Neural cell (in vitro differentiated cells): ENCODE data around the gene NDFIP1. TPM values are rescaled to one million over a fixed set of nuclear protein-coding genes. Genes with fewer than 3 reads are reported as not detected.

ENCODE experiments used
- H2AFZ ChIP-seq: fragments of 200-600, 300-800 bp; sonication (generic), shearing (Covaris generic); 2 replicates; pipeline ENCODE4 v1.6.0; 2014; ENCODE audit warnings: low read depth, mild to moderate bottlenecking, antibody characterized with exemption, low read length, moderate library complexity
- H3F3A ChIP-seq: fragments of 200-600 bp; shearing (Covaris generic); 2 replicates; pipeline ENCODE4 v1.6.1; 2016; ENCODE audit warnings: mild to moderate bottlenecking, moderate library complexity, mixed read lengths, antibody characterized with exemption, low read length; ENCODE audit not compliant: insufficient read depth, poor library complexity, severe bottlenecking
- H3K27ac ChIP-seq: fragments of 200-600, 300-800 bp; sonication (generic), shearing (Covaris generic); 2 replicates; pipeline ENCODE4 v1.5.1; 2014; ENCODE audit warnings: mild to moderate bottlenecking, low read length, moderate library complexity
- H3K27me3 ChIP-seq: fragments of 300-800, 200-600 bp; sonication (generic), shearing (Covaris generic); 2 replicates; pipeline ENCODE4 v1.6.0; 2014; ENCODE audit warnings: mild to moderate bottlenecking, low read depth, low read length, moderate library complexity; ENCODE audit not compliant: insufficient read depth
- H3K36me3 ChIP-seq: fragments of 300-800, 200-600 bp; sonication (generic), shearing (Covaris generic); 2 replicates; pipeline ENCODE4 v1.5.1; 2014; ENCODE audit warnings: mild to moderate bottlenecking, antibody characterized with exemption, low read length, moderate library complexity; ENCODE audit not compliant: insufficient read depth
- H3K4me2 ChIP-seq: fragments of 300-800, 200-600 bp; sonication (generic), shearing (Covaris generic); 2 replicates; pipeline ENCODE4 v1.6.0; 2014; ENCODE audit warnings: mild to moderate bottlenecking, low read length
- H3K4me3 ChIP-seq: fragments of 300-800, 200-600 bp; sonication (generic), shearing (Covaris generic); 2 replicates; pipeline ENCODE4 v1.5.1; 2014; ENCODE audit warnings: mild to moderate bottlenecking, low read length, moderate library complexity
- H3K79me2 ChIP-seq: fragments of 200-600 bp; shearing (Covaris generic); replicated peaks from 2 replicates; pipeline ENCODE4 v1.6.0; 2014; ENCODE audit warnings: mild to moderate bottlenecking, low read length, moderate library complexity; ENCODE audit not compliant: insufficient read depth
- H3K9ac ChIP-seq: fragments of 300-800, 200-600 bp; sonication (generic), shearing (Covaris generic); 2 replicates; pipeline ENCODE4 v1.6.1; 2016; ENCODE audit warnings: mild to moderate bottlenecking, low read length, mixed read lengths
- H3K9me2 ChIP-seq: fragments of 200-600 bp; shearing (Covaris generic); 2 replicates; pipeline ENCODE4 v1.6.1; 2016; ENCODE audit warnings: mild to moderate bottlenecking, low read length, mixed read lengths; ENCODE audit not compliant: insufficient read depth
- H3K9me3 ChIP-seq: fragments of 200-600, 300-800 bp; sonication (generic), shearing (Covaris generic); 2 replicates; pipeline ENCODE4 v1.6.1; 2016; ENCODE audit warnings: mild to moderate bottlenecking, mixed run types, low read length, moderate library complexity, mixed read lengths
- H4K20me1 ChIP-seq: fragments of 200-600 bp; shearing (Covaris generic); 2 replicates; pipeline ENCODE4 v1.6.1; 2016; ENCODE audit warnings: mild to moderate bottlenecking, mixed run types; ENCODE audit not compliant: insufficient read depth
- EP300 ChIP-seq: fragments of 450-650 bp; conservative IDR thresholded peaks from 2 replicates; pipeline ENCODE4 v1.6.1; 2014; ENCODE audit warnings: antibody characterized with exemption, mild to moderate bottlenecking, moderate library complexity; ENCODE audit not compliant: poor library complexity, severe bottlenecking
- EZH2 ChIP-seq: fragments of 200-600, 300-800 bp; shearing (Covaris generic), sonication (generic); IDR thresholded peaks from 2 replicates; pipeline ENCODE4 v1.6.1; 2014; ENCODE audit warnings: antibody characterized with exemption, low read length, borderline replicate concordance, mild to moderate bottlenecking; ENCODE audit not compliant: insufficient read depth, poor library complexity, severe bottlenecking
- MXI1 ChIP-seq: fragments of 450-650 bp; conservative IDR thresholded peaks from 2 replicates; pipeline ENCODE4 v1.6.1; 2014; ENCODE audit warnings: antibody characterized with exemption, mild to moderate bottlenecking; ENCODE audit not compliant: poor library complexity, severe bottlenecking
- POLR2AphosphoS5 ChIP-seq: IDR thresholded peaks from 2 replicates; pipeline ENCODE4 v1.6.1; 2012
- RAD21 ChIP-seq: fragments of 450-650 bp; conservative IDR thresholded peaks from 2 replicates; pipeline ENCODE4 v1.6.1; 2014; ENCODE audit warnings: antibody characterized with exemption, mild to moderate bottlenecking, moderate library complexity
- SMC3 ChIP-seq: fragments of 450-650 bp; conservative IDR thresholded peaks from 2 replicates; pipeline ENCODE4 v1.6.1; 2014; ENCODE audit warnings: antibody characterized with exemption, mild to moderate bottlenecking, moderate library complexity; ENCODE audit not compliant: poor library complexity
- TAF1 ChIP-seq: IDR thresholded peaks from 2 replicates; pipeline ENCODE4 v1.6.1; 2012; ENCODE audit warnings: low read depth
- polyA plus RNA-seq: library from polyadenylated mRNA; depleted of rRNA; stranded (reverse); fragments of >200 nt; gene quantifications from 2 replicates; pipeline ENCODE4 v1.2.3, GENCODE V29; 2014
- TF ChIP-seq, protein P1 (sequence below): IDR thresholded peaks from 2 replicates; pipeline ENCODE4 v1.6.1; 2012; ENCODE audit warnings: borderline replicate concordance
- TF ChIP-seq, protein P2 (sequence below): fragments of 450-650 bp; IDR thresholded peaks from 2 replicates; pipeline ENCODE4 v1.5.1; 2014; ENCODE audit warnings: antibody characterized with exemption, mild to moderate bottlenecking, moderate library complexity; ENCODE audit not compliant: poor library complexity, severe bottlenecking

The NDFIP1 gene
- polyA plus RNA-seq, 1 donor from 2014 or later, result 99.7 TPM

DNA sequence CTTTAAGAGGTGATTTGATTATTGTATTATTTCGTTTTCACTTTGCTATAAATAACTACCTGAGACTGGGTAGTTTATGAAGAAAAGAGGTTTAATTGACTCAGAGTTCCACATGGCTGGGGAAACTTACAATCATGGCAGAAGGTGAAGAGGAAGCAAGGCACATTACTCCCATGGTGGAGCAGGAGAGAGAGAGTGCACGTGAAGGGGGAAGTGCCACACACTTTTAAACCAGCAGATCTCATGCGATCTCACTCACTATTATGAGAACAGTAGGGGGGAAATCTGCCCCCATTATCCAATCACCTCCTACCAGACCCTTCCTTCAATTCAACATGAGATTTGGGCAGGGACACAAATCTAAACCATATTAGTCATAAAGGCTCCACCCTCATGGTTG, 36.1 kb upstream of the NDFIP1 start:
- no peak overlapping the region for H3K9ac ChIP-seq
- H3K27ac ChIP-seq, result no peak overlapping the region
- TF ChIP-seq POLR2AphosphoS5, result no peak
- no peak for TF ChIP-seq EZH2
- TF ChIP-seq, protein P1, sequence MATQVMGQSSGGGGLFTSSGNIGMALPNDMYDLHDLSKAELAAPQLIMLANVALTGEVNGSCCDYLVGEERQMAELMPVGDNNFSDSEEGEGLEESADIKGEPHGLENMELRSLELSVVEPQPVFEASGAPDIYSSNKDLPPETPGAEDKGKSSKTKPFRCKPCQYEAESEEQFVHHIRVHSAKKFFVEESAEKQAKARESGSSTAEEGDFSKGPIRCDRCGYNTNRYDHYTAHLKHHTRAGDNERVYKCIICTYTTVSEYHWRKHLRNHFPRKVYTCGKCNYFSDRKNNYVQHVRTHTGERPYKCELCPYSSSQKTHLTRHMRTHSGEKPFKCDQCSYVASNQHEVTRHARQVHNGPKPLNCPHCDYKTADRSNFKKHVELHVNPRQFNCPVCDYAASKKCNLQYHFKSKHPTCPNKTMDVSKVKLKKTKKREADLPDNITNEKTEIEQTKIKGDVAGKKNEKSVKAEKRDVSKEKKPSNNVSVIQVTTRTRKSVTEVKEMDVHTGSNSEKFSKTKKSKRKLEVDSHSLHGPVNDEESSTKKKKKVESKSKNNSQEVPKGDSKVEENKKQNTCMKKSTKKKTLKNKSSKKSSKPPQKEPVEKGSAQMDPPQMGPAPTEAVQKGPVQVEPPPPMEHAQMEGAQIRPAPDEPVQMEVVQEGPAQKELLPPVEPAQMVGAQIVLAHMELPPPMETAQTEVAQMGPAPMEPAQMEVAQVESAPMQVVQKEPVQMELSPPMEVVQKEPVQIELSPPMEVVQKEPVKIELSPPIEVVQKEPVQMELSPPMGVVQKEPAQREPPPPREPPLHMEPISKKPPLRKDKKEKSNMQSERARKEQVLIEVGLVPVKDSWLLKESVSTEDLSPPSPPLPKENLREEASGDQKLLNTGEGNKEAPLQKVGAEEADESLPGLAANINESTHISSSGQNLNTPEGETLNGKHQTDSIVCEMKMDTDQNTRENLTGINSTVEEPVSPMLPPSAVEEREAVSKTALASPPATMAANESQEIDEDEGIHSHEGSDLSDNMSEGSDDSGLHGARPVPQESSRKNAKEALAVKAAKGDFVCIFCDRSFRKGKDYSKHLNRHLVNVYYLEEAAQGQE, result no peak
- no peak for TF ChIP-seq RAD21
- no peak for TF ChIP-seq EP300
- TF ChIP-seq MXI1, result no peak
- TF ChIP-seq, protein P2, sequence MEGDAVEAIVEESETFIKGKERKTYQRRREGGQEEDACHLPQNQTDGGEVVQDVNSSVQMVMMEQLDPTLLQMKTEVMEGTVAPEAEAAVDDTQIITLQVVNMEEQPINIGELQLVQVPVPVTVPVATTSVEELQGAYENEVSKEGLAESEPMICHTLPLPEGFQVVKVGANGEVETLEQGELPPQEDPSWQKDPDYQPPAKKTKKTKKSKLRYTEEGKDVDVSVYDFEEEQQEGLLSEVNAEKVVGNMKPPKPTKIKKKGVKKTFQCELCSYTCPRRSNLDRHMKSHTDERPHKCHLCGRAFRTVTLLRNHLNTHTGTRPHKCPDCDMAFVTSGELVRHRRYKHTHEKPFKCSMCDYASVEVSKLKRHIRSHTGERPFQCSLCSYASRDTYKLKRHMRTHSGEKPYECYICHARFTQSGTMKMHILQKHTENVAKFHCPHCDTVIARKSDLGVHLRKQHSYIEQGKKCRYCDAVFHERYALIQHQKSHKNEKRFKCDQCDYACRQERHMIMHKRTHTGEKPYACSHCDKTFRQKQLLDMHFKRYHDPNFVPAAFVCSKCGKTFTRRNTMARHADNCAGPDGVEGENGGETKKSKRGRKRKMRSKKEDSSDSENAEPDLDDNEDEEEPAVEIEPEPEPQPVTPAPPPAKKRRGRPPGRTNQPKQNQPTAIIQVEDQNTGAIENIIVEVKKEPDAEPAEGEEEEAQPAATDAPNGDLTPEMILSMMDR, result no peak
- no peaks in the 10 kb centered on the region for H3K27me3 ChIP-seq
- no peaks in the 10 kb centered on the region for H3K79me2 ChIP-seq
- no peak overlapping the region for H3K4me2 ChIP-seq
- no peaks in the 10 kb centered on the region for H3K9me2 ChIP-seq
- H3K36me3 ChIP-seq, result no peaks in the 10 kb centered on the region
- no peak overlapping the region for H3K4me3 ChIP-seq
- H2AFZ ChIP-seq, result no peak overlapping the region
- no peaks in the 10 kb centered on the region for H4K20me1 ChIP-seq
- no peaks in the 10 kb centered on the region for H3K9me3 ChIP-seq
- H3F3A ChIP-seq, result no peaks in the 10 kb centered on the region

- no peaks in the 10 kb centered on the region for H3K9me2 ChIP-seq
- no peaks in the 10 kb centered on the region for H4K20me1 ChIP-seq
- H3K36me3 ChIP-seq, result no peaks in the 10 kb centered on the region
- no peaks in the 10 kb centered on the region for H3K9me3 ChIP-seq
- no peak overlapping the region for H2AFZ ChIP-seq
- no peak overlapping the region for H3K27ac ChIP-seq
- no peak for TF ChIP-seq SMC3
- TF ChIP-seq MXI1, result no peak
- TF ChIP-seq EZH2, result no peak
- no peak for TF ChIP-seq TAF1
- TF ChIP-seq, protein P2, result no peak
- no peak for TF ChIP-seq EP300
- no peak overlapping the region for H3K4me3 ChIP-seq
- H3K9ac ChIP-seq, result no peak overlapping the region
- H3K27me3 ChIP-seq, result no peaks in the 10 kb centered on the region
- H3K4me2 ChIP-seq, result no peak overlapping the region
- H3F3A ChIP-seq, result no peaks in the 10 kb centered on the region
- no peaks in the 10 kb centered on the region for H3K79me2 ChIP-seq
Observed at GRCh38 chr5:142073362-142073988, 35.1 kb upstream of the NDFIP1 start.
